Uterus (tissue), 4 donors: ENCODE measurements around the gene KCTD18. TPM values are rescaled to one million over a fixed set of nuclear protein-coding genes. Genes with fewer than 3 reads are reported as not detected.

Experiments used
- DNase-seq, 2 donors: peaks; one replicate each; pipeline ENCODE4 v3.0.0-alpha.2; 2019 to 2020
- H3K27ac ChIP-seq, 2 donors: fragments of 200-600 bp; sonication (generic); 1 replicate in 1 of 2; 2 replicates in 1 of 2; pipeline ENCODE4 v1.5.1; 2016 to 2018
- H3K27me3 ChIP-seq, 2 donors: fragments of 200-600 bp; sonication (generic); one replicate each; pipeline ENCODE4 v1.5.1; 2018 to 2019; ENCODE audit warnings: control low read depth in 1 of 2
- H3K36me3 ChIP-seq, 2 donors: fragments of 200-600 bp; sonication (generic); one replicate each; pipeline ENCODE4 v1.5.1; 2019; ENCODE audit warnings: control low read depth in 1 of 2
- H3K4me1 ChIP-seq, 2 donors: fragments of 200-600 bp; sonication (generic); one replicate each; pipeline ENCODE4 v1.5.1; 2018 to 2019; ENCODE audit warnings: control low read depth in 1 of 2
- H3K4me3 ChIP-seq, 2 donors: fragments of 200-600 bp; sonication (generic); 1 replicate in 1 of 2; 2 replicates in 1 of 2; pipeline ENCODE4 v1.5.1; 2018 to 2019; ENCODE audit warnings: mild to moderate bottlenecking in 1 of 2
- H3K9me3 ChIP-seq, 2 donors: fragments of 200-600 bp; sonication (generic); one replicate each; pipeline ENCODE4 v1.5.1; 2019; ENCODE audit warnings: control low read depth in 1 of 2
- CTCF ChIP-seq, 4 experiments: fragments of 200-600 bp in 2 of 4; fragments of 450-650 bp in 2 of 4; sonication (generic) in 2 of 4; IDR thresholded peaks; one replicate each; pipeline ENCODE4 v1.5.1; 2016 to 2019; ENCODE audit warnings: antibody characterized with exemption in 4 of 4, mild to moderate bottlenecking in 2 of 4, moderate library complexity in 1 of 4
- POLR2A ChIP-seq, 2 donors: fragments of 450-650 bp; IDR thresholded peaks; one replicate each; pipeline ENCODE4 v1.6.1; 2016; ENCODE audit warnings: antibody characterized with exemption in 2 of 2, mild to moderate bottlenecking in 1 of 2, moderate library complexity in 1 of 2
- intact Hi-C: fragments of 100-400 bp; cut with DNase I; formaldehyde crosslinking; loops from one replicate; pipeline ENCODE4 v1.15.1; 2023; ENCODE audit warnings: low total_unique reads
- total RNA-seq, 4 donors: library from RNA; depleted of rRNA in 3 of 4; stranded (reverse); fragments of >200 nt in 3 of 4; gene quantifications; one replicate each; pipeline versions ENCODE4 v1.1.0 to v1.2.4, GENCODE V29; 2014 to 2023
- donor health status: DM: yes; HTN: yes; CAD: no.

Gene KCTD18
- total RNA-seq, 4 donors from 2014 or later: 10.5 to 77.4 (median 16.9) TPM

GRCh38 chr2:200443916-200444315 is 66.0 kb downstream of the KCTD18 start:
- H3K4me1 ChIP-seq: no peaks in the 10 kb centered on the region
- TF ChIP-seq CTCF (IDR thresholded peaks at IDR 0.05) (no peak), POLR2A (IDR thresholded peaks at IDR 0.05) (no peak)
- H3K27ac ChIP-seq: peak overlapping the region in 1 of 2 donors; percentile 5
- no peak for DNase-seq
- H3K36me3 ChIP-seq: no peaks in the 10 kb centered on the region
- intact Hi-C loops: no loop called here
- no peaks in the 10 kb centered on the region for H3K9me3 ChIP-seq
- H3K4me3 ChIP-seq: no peak overlapping the region
- H3K27me3 ChIP-seq: no peaks in the 10 kb centered on the region

GRCh38 chr2:200443376-200443775 is 66.5 kb downstream of the KCTD18 start:
- no peak for DNase-seq
- intact Hi-C loops: no loop called here
- no peaks in the 10 kb centered on the region for H3K36me3 ChIP-seq

GRCh38 chr2:200442471-200442870 is 67.4 kb downstream of the KCTD18 start:
- DNase-seq: no peak
- no peak for TF ChIP-seq CTCF (IDR thresholded peaks at IDR 0.05)
- TF ChIP-seq POLR2A (IDR thresholded peaks at IDR 0.05): no peak
- intact Hi-C loops: no loop called here
- Histone ChIP-seq H3K4me1 (no peaks in the 10 kb centered on the region), H3K36me3 (no peaks in the 10 kb centered on the region), H3K27me3 (no peaks in the 10 kb centered on the region), H3K9me3 (no peaks in the 10 kb centered on the region), H3K4me3 (no peak overlapping the region), H3K27ac (peak overlapping the region in 1 of 2 donors; percentile 6)

More at GRCh38 chr2:200443376-200443775, 66.5 kb downstream of the KCTD18 start:
- no peaks in the 10 kb centered on the region for H3K4me1 ChIP-seq
- no peaks in the 10 kb centered on the region for H3K27me3 ChIP-seq
- no peak overlapping the region for H3K4me3 ChIP-seq
- H3K9me3 ChIP-seq: no peaks in the 10 kb centered on the region
- TF ChIP-seq CTCF (IDR thresholded peaks at IDR 0.05) (no peak), POLR2A (IDR thresholded peaks at IDR 0.05) (no peak)
- H3K27ac ChIP-seq: peak overlapping the region in 1 of 2 donors; percentile 14

GRCh38 chr2:200439981-200440380 is 69.9 kb downstream of the KCTD18 start:
- Histone ChIP-seq H3K9me3 (no peaks in the 10 kb centered on the region), H3K27ac (no peak overlapping the region), H3K27me3 (no peaks in the 10 kb centered on the region), H3K4me3 (no peak overlapping the region), H3K36me3 (no peaks in the 10 kb centered on the region), H3K4me1 (no peaks in the 10 kb centered on the region)
- intact Hi-C loops: no loop called here
- TF ChIP-seq CTCF (IDR thresholded peaks at IDR 0.05) (no peak), POLR2A (IDR thresholded peaks at IDR 0.05) (no peak)
- no peak for DNase-seq

Other genes with a start within 250 kb of the KCTD18 start
- 10 to 100 TPM; 20.6 to 99.3 (median 73.1) TPM for gene SPATS2L, start 203.4 kb downstream of the KCTD18 start, total RNA-seq
- gene SGO2, start 16.1 kb upstream of the KCTD18 start, total RNA-seq: 10 to 100 TPM in 1 of 4 donors, 1 to 10 TPM in 3; 1.8 to 12.5 (median 2.3) TPM
- gene AOX1, start 75.9 kb upstream of the KCTD18 start, total RNA-seq: 10 to 100 TPM; 13.8 to 52.6 (median 33.8) TPM